T-helper 22 cell (primary cell): ENCODE measurements around the gene RBM15.

Experiments used
- DNase-seq: peaks from one replicate; pipeline ENCODE4 v3.0.0-alpha.2; 2020; ENCODE audit warnings: low read depth

RBM15 gene

GRCh38 chr1:110356379-110356778, 17.2 kb downstream of the RBM15 start:
- no peak for DNase-seq

- no peak for DNase-seq
These were observed 21.3 kb downstream of the RBM15 start for GRCh38 chr1:110360431-110360830.

- no peak for DNase-seq
These were observed 22.7 kb downstream of the RBM15 start for GRCh38 chr1:110361856-110362255.

GRCh38 chr1:110364221-110364620, 25.0 kb downstream of the RBM15 start:
- DNase-seq, result no peak

- no peak for DNase-seq
These were observed 31.6 kb downstream of the RBM15 start for GRCh38 chr1:110370827-110371226.

GRCh38 chr1:110375490-110375889, 36.3 kb downstream of the RBM15 start:
- DNase-seq, result no peak

GRCh38 chr1:110380672-110381283, 41.6 kb downstream of the RBM15 start:
- no peak for DNase-seq

- DNase-seq, result no peak
These were observed 44.2 kb downstream of the RBM15 start for GRCh38 chr1:110383251-110383990.

GRCh38 chr1:110384581-110385321, 45.6 kb downstream of the RBM15 start:
- DNase-seq, result no peak

- DNase-seq, result no peak
These were observed 46.2 kb downstream of the RBM15 start for GRCh38 chr1:110385369-110385768.

GRCh38 chr1:110387048-110387754, 48.0 kb downstream of the RBM15 start:
- DNase-seq, result no peak

- no peak for DNase-seq
These were observed 50.9 kb downstream of the RBM15 start for GRCh38 chr1:110390096-110390495.

GRCh38 chr1:110390692-110391245, 51.6 kb downstream of the RBM15 start, which contains the start of gene SLC16A4:
Gene SLC16A4, minus strand, starts transcription at chr1:110391026. Its CDS starts 1,703 bp downstream, at chr1:110389323.
- no peak for DNase-seq

- DNase-seq, result no peak
These were observed 54.1 kb downstream of the RBM15 start for GRCh38 chr1:110393286-110393685.

GRCh38 chr1:110393691-110394492, 54.7 kb downstream of the RBM15 start:
- DNase-seq, result no peak

GRCh38 chr1:110394493-110394820, 55.3 kb downstream of the RBM15 start:
- no peak for DNase-seq
